A673 (cell line): Measurements from ENCODE around the gene PLEKHS1.

Source experiments
- EZH2 ChIP-seq: fragments of 200-600 bp; sonication (generic); IDR thresholded peaks from 2 replicates; pipeline ENCODE4 v1.6.1; 2017; ENCODE audit warnings: borderline replicate concordance, low read depth, mild to moderate bottlenecking, mixed read lengths, antibody characterized with exemption, low read length; ENCODE audit not compliant: poor library complexity, severe bottlenecking
- TF ChIP-seq, protein P1 (sequence below): fragments of 300-800, 200-600 bp; sonication (generic); conservative IDR thresholded peaks from 2 replicates; pipeline ENCODE4 v1.5.1; 2017; ENCODE audit warnings: low read depth, mild to moderate bottlenecking, antibody characterized with exemption, low read length, moderate library complexity, mixed read lengths

DNA sequence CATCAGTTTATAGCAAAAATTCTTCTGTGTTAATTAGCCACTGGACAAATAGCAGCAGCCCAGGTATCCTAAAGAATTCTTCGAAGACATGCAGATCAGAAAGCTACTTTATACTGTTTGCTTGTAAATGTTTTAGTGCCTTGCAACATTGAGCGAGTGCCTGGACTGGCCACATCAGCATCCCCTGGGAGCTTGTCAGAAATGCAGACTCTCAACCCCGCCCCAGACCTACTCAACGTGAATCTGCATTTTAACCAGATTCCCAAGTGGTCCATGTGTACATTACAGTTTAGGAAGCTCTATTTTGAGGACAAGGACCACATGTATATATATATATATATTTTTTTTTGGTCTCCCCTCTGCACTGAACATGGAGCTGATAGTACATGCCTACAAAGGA is 18.5 kb upstream of the PLEKHS1 start:
- TF ChIP-seq, protein P1, sequence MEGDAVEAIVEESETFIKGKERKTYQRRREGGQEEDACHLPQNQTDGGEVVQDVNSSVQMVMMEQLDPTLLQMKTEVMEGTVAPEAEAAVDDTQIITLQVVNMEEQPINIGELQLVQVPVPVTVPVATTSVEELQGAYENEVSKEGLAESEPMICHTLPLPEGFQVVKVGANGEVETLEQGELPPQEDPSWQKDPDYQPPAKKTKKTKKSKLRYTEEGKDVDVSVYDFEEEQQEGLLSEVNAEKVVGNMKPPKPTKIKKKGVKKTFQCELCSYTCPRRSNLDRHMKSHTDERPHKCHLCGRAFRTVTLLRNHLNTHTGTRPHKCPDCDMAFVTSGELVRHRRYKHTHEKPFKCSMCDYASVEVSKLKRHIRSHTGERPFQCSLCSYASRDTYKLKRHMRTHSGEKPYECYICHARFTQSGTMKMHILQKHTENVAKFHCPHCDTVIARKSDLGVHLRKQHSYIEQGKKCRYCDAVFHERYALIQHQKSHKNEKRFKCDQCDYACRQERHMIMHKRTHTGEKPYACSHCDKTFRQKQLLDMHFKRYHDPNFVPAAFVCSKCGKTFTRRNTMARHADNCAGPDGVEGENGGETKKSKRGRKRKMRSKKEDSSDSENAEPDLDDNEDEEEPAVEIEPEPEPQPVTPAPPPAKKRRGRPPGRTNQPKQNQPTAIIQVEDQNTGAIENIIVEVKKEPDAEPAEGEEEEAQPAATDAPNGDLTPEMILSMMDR: no peak
- TF ChIP-seq EZH2: no peak
